Kidney tubule cell (primary cell): ENCODE results near the gene NUP210.

Experiments used
- DNase-seq: peaks from one replicate; pipeline ENCODE4 v3.0.0-alpha.2; 2018; ENCODE audit warnings: low spot score

The NUP210 gene

GRCh38 chr3:13348661-13349396 lies 71.3 kb downstream of the NUP210 start:
- no peak for DNase-seq

- DNase-seq = no peak
These were observed 72.0 kb downstream of the NUP210 start for GRCh38 chr3:13348100-13348499.

- no peak for DNase-seq
These were observed 72.7 kb downstream of the NUP210 start for GRCh38 chr3:13347390-13347950.

- peak; percentile 72 for DNase-seq
These were observed 73.4 kb downstream of the NUP210 start for GRCh38 chr3:13346481-13347389.

GRCh38 chr3:13345772-13346171 lies 74.3 kb downstream of the NUP210 start:
- no peak for DNase-seq

- DNase-seq = no peak
These were observed 74.8 kb downstream of the NUP210 start for GRCh38 chr3:13345284-13345683.

- no peak for DNase-seq
These were observed 75.5 kb downstream of the NUP210 start for GRCh38 chr3:13344663-13345062.

GRCh38 chr3:13343601-13344000 lies 76.5 kb downstream of the NUP210 start:
- DNase-seq = no peak

- no peak for DNase-seq
These were observed 78.8 kb downstream of the NUP210 start for GRCh38 chr3:13341229-13341905.

- no peak for DNase-seq
These were observed 80.3 kb downstream of the NUP210 start for GRCh38 chr3:13339833-13340232.

GRCh38 chr3:13338996-13339395 lies 81.1 kb downstream of the NUP210 start:
- DNase-seq = peak; percentile 9

- DNase-seq = peak; percentile 13
These were observed 81.9 kb downstream of the NUP210 start for GRCh38 chr3:13338231-13338630.

- no peak for DNase-seq
These were observed 83.5 kb downstream of the NUP210 start for GRCh38 chr3:13336592-13336991.

- no peak for DNase-seq
These were observed 84.6 kb downstream of the NUP210 start for GRCh38 chr3:13335503-13335902.

GRCh38 chr3:13335059-13335458 lies 85.1 kb downstream of the NUP210 start:
- DNase-seq = no peak

- no peak for DNase-seq
These were observed 86.8 kb downstream of the NUP210 start for GRCh38 chr3:13333236-13333897.

GRCh38 chr3:13332740-13333139 lies 87.4 kb downstream of the NUP210 start:
- DNase-seq = no peak

GRCh38 chr3:13332158-13332557 lies 88.0 kb downstream of the NUP210 start:
- no peak for DNase-seq

GRCh38 chr3:13329746-13330145 lies 90.4 kb downstream of the NUP210 start:
- no peak for DNase-seq

GRCh38 chr3:13325892-13326443 lies 94.2 kb downstream of the NUP210 start:
- DNase-seq = no peak

GRCh38 chr3:13324835-13325501 lies 95.2 kb downstream of the NUP210 start:
- DNase-seq = peak; percentile 12
